Measurements from ENCODE around the gene ANKS1A.

ANKS1A gene

DNA sequence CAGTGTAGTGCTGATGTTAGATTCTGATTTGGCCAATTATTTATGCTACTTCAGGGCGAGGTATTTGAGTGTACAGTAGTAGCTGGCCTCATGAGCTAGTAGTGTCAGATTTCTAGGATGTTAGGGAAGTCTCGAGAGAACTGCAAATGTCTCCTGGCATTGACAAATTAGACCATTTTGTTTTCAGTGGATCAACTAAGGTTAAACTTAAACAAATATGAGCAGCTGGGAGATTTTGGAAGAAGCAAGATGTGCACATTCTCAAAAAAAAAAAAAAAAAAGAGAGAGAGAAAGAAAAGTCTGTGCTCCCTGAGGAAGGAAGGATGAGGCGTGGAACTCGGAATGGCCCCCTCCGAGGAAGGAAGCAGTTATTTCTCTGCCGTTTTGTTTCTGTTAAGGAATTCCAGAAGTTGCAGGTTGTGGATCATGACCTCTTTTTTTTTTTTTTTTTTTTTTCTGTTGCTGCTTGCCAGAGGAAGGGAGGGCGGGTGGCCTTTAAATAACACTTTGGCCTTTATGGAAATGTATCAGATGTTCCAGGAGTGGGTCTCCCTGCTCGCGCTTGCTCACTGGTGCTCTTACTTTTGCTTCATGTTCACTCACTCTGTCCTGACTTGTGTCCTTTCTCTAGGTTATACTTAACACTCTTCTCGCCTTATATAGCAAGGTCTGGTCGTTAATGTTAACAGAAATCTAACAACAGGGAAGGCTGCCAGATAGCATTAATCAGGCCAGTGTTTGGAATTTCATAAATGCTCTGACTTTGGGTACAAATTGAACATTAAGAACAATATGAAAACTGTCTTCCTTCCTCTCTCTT, 127.7 kb downstream of the ANKS1A start:
- H3K4me3 ChIP-seq (ENCODE audit: low read depth, low read length) = no peak overlapping the region

GRCh38 chr6:35017411-35018181, 128.5 kb downstream of the ANKS1A start:
- H3K4me3 ChIP-seq (ENCODE audit: low read depth, low read length) = no peak overlapping the region
- no peak for DNase-seq (ENCODE audit: low read depth)
- TF ChIP-seq, protein P1, sequence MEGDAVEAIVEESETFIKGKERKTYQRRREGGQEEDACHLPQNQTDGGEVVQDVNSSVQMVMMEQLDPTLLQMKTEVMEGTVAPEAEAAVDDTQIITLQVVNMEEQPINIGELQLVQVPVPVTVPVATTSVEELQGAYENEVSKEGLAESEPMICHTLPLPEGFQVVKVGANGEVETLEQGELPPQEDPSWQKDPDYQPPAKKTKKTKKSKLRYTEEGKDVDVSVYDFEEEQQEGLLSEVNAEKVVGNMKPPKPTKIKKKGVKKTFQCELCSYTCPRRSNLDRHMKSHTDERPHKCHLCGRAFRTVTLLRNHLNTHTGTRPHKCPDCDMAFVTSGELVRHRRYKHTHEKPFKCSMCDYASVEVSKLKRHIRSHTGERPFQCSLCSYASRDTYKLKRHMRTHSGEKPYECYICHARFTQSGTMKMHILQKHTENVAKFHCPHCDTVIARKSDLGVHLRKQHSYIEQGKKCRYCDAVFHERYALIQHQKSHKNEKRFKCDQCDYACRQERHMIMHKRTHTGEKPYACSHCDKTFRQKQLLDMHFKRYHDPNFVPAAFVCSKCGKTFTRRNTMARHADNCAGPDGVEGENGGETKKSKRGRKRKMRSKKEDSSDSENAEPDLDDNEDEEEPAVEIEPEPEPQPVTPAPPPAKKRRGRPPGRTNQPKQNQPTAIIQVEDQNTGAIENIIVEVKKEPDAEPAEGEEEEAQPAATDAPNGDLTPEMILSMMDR (IDR thresholded peaks at IDR 0.05; ENCODE audit: insufficient read depth, low read depth, low read length, missing control alignments) = no peak

More for the DNA sequence above, 127.7 kb downstream of the ANKS1A start:
- TF ChIP-seq, protein P1 (IDR thresholded peaks at IDR 0.05; ENCODE audit: insufficient read depth, low read depth, low read length, missing control alignments) = no peak
- no peak for DNase-seq (ENCODE audit: low read depth)

DNA sequence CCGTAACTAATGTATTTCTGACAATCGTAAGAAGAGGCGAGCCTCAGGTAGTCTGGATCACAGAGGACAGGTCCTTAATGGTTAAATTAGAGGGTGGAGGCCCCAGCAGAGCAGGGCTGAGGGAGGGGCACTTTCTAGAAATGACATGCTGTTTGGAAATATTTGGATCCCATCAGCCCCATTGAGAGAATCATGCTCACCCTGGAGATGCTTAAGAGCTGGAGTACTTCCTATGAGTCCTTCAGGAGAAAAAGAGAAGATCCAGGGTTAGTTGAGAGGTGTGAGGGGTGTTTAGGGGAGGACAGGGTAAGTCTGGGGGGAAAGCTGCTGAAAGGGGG, 129.1 kb downstream of the ANKS1A start:
- DNase-seq (ENCODE audit: low read depth) = no peak
- TF ChIP-seq, protein P1 (IDR thresholded peaks at IDR 0.05; ENCODE audit: insufficient read depth, low read depth, low read length, missing control alignments) = no peak
- H3K4me3 ChIP-seq (ENCODE audit: low read depth, low read length) = no peak overlapping the region

- no peak for DNase-seq (ENCODE audit: low read depth)
- TF ChIP-seq, protein P1 (IDR thresholded peaks at IDR 0.05; ENCODE audit: insufficient read depth, low read depth, low read length, missing control alignments) = no peak
- no peak overlapping the region for H3K4me3 ChIP-seq (ENCODE audit: low read depth, low read length)
These were observed 129.7 kb downstream of the ANKS1A start for GRCh38 chr6:35018746-35019145.

DNA sequence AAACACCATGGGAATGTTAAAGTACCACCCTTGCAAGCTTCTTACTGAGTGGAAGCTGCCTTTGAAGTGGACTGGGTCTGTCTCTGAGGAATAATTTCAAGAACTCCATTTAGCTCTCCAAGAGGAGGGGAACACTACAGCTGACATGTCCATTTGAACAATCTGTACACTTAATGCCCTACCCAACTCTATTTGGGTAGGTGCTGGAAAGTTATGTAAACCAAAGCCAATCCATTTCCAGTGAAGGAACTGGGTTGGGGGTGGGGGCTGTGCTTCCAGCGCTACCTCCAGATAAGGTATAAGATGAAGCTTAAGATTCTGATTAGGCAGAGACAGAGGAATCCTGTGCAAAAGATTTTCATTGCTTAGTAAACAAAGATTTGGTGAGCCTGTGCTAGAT, 130.1 kb downstream of the ANKS1A start:
- no peak for DNase-seq (ENCODE audit: low read depth)
- H3K4me3 ChIP-seq (ENCODE audit: low read depth, low read length) = no peak overlapping the region
- TF ChIP-seq, protein P1 (IDR thresholded peaks at IDR 0.05; ENCODE audit: insufficient read depth, low read depth, low read length, missing control alignments) = no peak

GRCh38 chr6:35019831-35020230, 130.8 kb downstream of the ANKS1A start:
- H3K4me3 ChIP-seq (ENCODE audit: low read depth, low read length) = no peak overlapping the region
- TF ChIP-seq, protein P1 (IDR thresholded peaks at IDR 0.05; ENCODE audit: insufficient read depth, low read depth, low read length, missing control alignments) = no peak
- no peak for DNase-seq (ENCODE audit: low read depth)
